HCT116 (cell line): ENCODE results near the gene INPP1. TPM values are rescaled to one million over a fixed set of nuclear protein-coding genes. Genes with fewer than 3 reads are reported as not detected.

ENCODE experiments used
- ATAC-seq: fragments of 200-7000 bp; cut with Tn5 transposase; 2 replicates; pipeline ENCODE4 v1.9.1; 2020; ENCODE audit warnings: mild to moderate bottlenecking, moderate library complexity
- BruUV-seq: library from RNA; stranded (reverse); fragments of 400-500 nt; replicated peaks from 2 replicates; lab custom pipeline; 2021; lab: Mats Ljungman, UMichigan
- CTCF ChIA-PET: fragments of 300-600 bp; sonication (Branson Sonifier 250); formaldehyde crosslinking; loops from one replicate; lab custom pipeline; 2021; ENCODE audit warnings: antibody characterized with exemption; lab: Charles Lee
- POLR2A ChIA-PET: fragments of 300-600, 350-600 bp; sonication (Branson Sonifier 250); formaldehyde crosslinking; loops from one replicate; lab custom pipeline; 2021; ENCODE audit warnings: antibody characterized with exemption; lab: Charles Lee
- RAD21 ChIA-PET, 2 experiments: fragments of 300-600 bp; sonication (Branson Sonifier 250); formaldehyde crosslinking; loops; one replicate each; lab custom pipeline; 2023; ENCODE audit warnings: low total read pairs in 2 of 2; ENCODE audit not compliant: uncharacterized antibody in 2 of 2, unreplicated experiment in 2 of 2, low non-redundant PET in 1 of 2; lab: Charles Lee
- DNase-seq: peaks from one replicate; pipeline ENCODE4 v3.0.0-alpha.2; 2010; ENCODE audit warnings: low read depth, low spot score
- H2AFZ ChIP-seq: fragments of 200-600 bp; shearing (Covaris generic), sonication (generic); 2 replicates; pipeline ENCODE4 v1.6.1; 2017; ENCODE audit warnings: low read depth, mixed run types, mixed read lengths, antibody characterized with exemption, low read length; ENCODE audit not compliant: poor library complexity, severe bottlenecking
- H3K27ac ChIP-seq: 2 replicates; pipeline ENCODE4 v1.5.1; 2012; ENCODE audit warnings: low read depth, low read length
- H3K27me3 ChIP-seq: fragments of 200-600 bp; sonication (generic); 2 replicates; pipeline ENCODE4 v1.6.1; 2016; ENCODE audit warnings: mixed run types, low read length, mixed read lengths; ENCODE audit not compliant: insufficient read depth
- H3K36me3 ChIP-seq, 2 experiments: fragments of 200-500 bp in 1 of 2; fragments of 200-600 bp in 1 of 2; sonication (Bioruptor generic) in 1 of 2; sonication (generic) in 1 of 2; 2 replicates each; pipeline versions ENCODE4 v1.5.1 to v1.6.1; 2014 to 2016; ENCODE audit warnings: low read length in 2 of 2, inconsistent platforms in 1 of 2, mixed read lengths in 1 of 2, mixed run types in 1 of 2; ENCODE audit not compliant: insufficient read depth in 2 of 2, control insufficient read depth in 1 of 2
- H3K4me1 ChIP-seq, 2 experiments: fragments of 200-600 bp in 1 of 2; sonication (generic) in 1 of 2; 2 replicates each; pipeline versions ENCODE4 v1.5.1 to v1.6.1; 2012 to 2017; ENCODE audit warnings: low read length in 2 of 2, inconsistent platforms in 1 of 2, mild to moderate bottlenecking in 1 of 2, mixed read lengths in 1 of 2, mixed run types in 1 of 2, moderate library complexity in 1 of 2; ENCODE audit not compliant: insufficient read depth in 2 of 2, control insufficient read depth in 1 of 2
- H3K4me2 ChIP-seq: fragments of 200-600 bp; sonication (generic); 2 replicates; pipeline ENCODE4 v1.6.1; 2017; ENCODE audit warnings: mixed run types, low read length, mixed read lengths
- H3K4me3 ChIP-seq, 2 experiments: fragments of 200-600 bp in 1 of 2; sonication (generic) in 1 of 2; replicated peaks in 1 of 2; 2 replicates each; pipeline ENCODE4 v1.5.1; 2011 to 2016; ENCODE audit warnings: low read length in 2 of 2, control low read depth in 1 of 2, low read depth in 1 of 2, mild to moderate bottlenecking in 1 of 2, mixed read lengths in 1 of 2, mixed run types in 1 of 2
- H3K79me2 ChIP-seq: fragments of 200-600 bp; sonication (generic); 2 replicates; pipeline ENCODE4 v1.6.1; 2017; ENCODE audit warnings: mild to moderate bottlenecking, mixed run types, low read length, moderate library complexity, mixed read lengths; ENCODE audit not compliant: insufficient read depth
- H3K9ac ChIP-seq: fragments of 200-600 bp; sonication (generic); 2 replicates; pipeline ENCODE4 v1.6.1; 2016; ENCODE audit warnings: low read length, mixed read lengths
- H3K9me2 ChIP-seq: fragments of 200-600 bp; sonication (generic), shearing (Covaris generic); 2 replicates; pipeline ENCODE4 v1.6.1; 2017; ENCODE audit warnings: mixed run types, mild to moderate bottlenecking, moderate library complexity; ENCODE audit not compliant: insufficient read depth
- H3K9me3 ChIP-seq, 2 experiments: fragments of 200-500 bp in 1 of 2; fragments of 200-600 bp in 1 of 2; sonication (Bioruptor generic) in 1 of 2; sonication (generic) in 1 of 2; 2 replicates each; pipeline ENCODE4 v1.6.1; 2014 to 2017; ENCODE audit warnings: low read length in 2 of 2, mixed read lengths in 2 of 2, inconsistent platforms in 1 of 2, low read depth in 1 of 2, mild to moderate bottlenecking in 1 of 2, mixed run types in 1 of 2, moderate library complexity in 1 of 2; ENCODE audit not compliant: control insufficient read depth in 1 of 2, insufficient read depth in 1 of 2
- H4K20me1 ChIP-seq: fragments of 200-600 bp; sonication (generic), shearing (Covaris generic); 2 replicates; pipeline ENCODE4 v1.6.1; 2017; ENCODE audit warnings: mixed run types, mild to moderate bottlenecking, moderate library complexity; ENCODE audit not compliant: insufficient read depth
- CBX3 ChIP-seq: IDR thresholded peaks from 2 replicates; pipeline ENCODE4 v1.6.1; 2012; ENCODE audit warnings: low read depth
- EGR1 ChIP-seq: IDR thresholded peaks from 2 replicates; pipeline ENCODE4 v1.6.1; 2012; ENCODE audit warnings: low read depth
- ELF1 ChIP-seq: IDR thresholded peaks from 2 replicates; pipeline ENCODE4 v1.6.1; 2012; ENCODE audit warnings: low read depth, borderline replicate concordance
- EZH2 ChIP-seq: fragments of 200-600 bp; sonication (generic); IDR thresholded peaks from 2 replicates; pipeline ENCODE4 v1.6.1; 2017; ENCODE audit warnings: antibody characterized with exemption, mixed run types
- EZH2phosphoT487 ChIP-seq: fragments of 200-600 bp; IDR thresholded peaks from 2 replicates; pipeline ENCODE4 v1.6.1; 2018; ENCODE audit warnings: antibody characterized with exemption, borderline replicate concordance
- FOSL1 ChIP-seq: IDR thresholded peaks from 2 replicates; pipeline ENCODE4 v1.6.1; 2012; ENCODE audit warnings: low read depth
- JUND ChIP-seq: IDR thresholded peaks from 2 replicates; pipeline ENCODE4 v1.6.1; 2012
- POLR2A ChIP-seq: IDR thresholded peaks from 2 replicates; pipeline ENCODE4 v1.7.0; 2011; ENCODE audit warnings: borderline replicate concordance; ENCODE audit not compliant: insufficient read depth, insufficient read length; ENCODE audit errors: extremely low read depth
- RAD21 ChIP-seq: IDR thresholded peaks from 2 replicates; pipeline ENCODE4 v1.6.1; 2012; ENCODE audit warnings: low read depth, mild to moderate bottlenecking
- SIN3A ChIP-seq: IDR thresholded peaks from 2 replicates; pipeline ENCODE4 v1.6.1; 2012; ENCODE audit warnings: low read depth
- SP1 ChIP-seq: IDR thresholded peaks from 2 replicates; pipeline ENCODE4 v1.6.1; 2012; ENCODE audit warnings: low read depth
- SRF ChIP-seq: IDR thresholded peaks from 2 replicates; pipeline ENCODE4 v1.6.1; 2012; ENCODE audit warnings: low read depth
- YY1 ChIP-seq: IDR thresholded peaks from 2 replicates; pipeline ENCODE4 v1.6.1; 2011; ENCODE audit warnings: low read length, low read depth, moderate library complexity, mild to moderate bottlenecking; ENCODE audit not compliant: insufficient replicate concordance; ENCODE audit errors: extremely low read depth
- ZFX ChIP-seq: fragments of 450-650 bp; IDR thresholded peaks from 2 replicates; pipeline ENCODE4 v1.6.1; 2017
- intact Hi-C: fragments of 100-400 bp; cut with micrococcal nuclease; formaldehyde crosslinking; loops from 2 replicates; pipeline ENCODE4 v1.10.0; 2022
- total RNA-seq: library from RNA; stranded (reverse); gene quantifications from one replicate; pipeline ENCODE4 v1.2.1, GENCODE V29; 2021; ENCODE audit not compliant: unreplicated experiment
- TF ChIP-seq, protein P1 (sequence below): IDR thresholded peaks from 2 replicates; pipeline ENCODE4 v1.6.1; 2011; ENCODE audit warnings: mild to moderate bottlenecking, low read length, moderate library complexity; ENCODE audit not compliant: insufficient replicate concordance; ENCODE audit errors: extremely low read depth
- TF ChIP-seq, protein P2 (sequence below), 3 experiments: fragments of 200-600 bp in 1 of 3; sonication (generic) in 1 of 3; IDR thresholded peaks in 2 of 3; conservative IDR thresholded peaks in 1 of 3; 2 replicates each; pipeline ENCODE4 v1.5.1; 2012 to 2017; ENCODE audit warnings: low read depth in 2 of 3, low read length in 2 of 3, antibody characterized with exemption in 1 of 3, borderline replicate concordance in 1 of 3, control low read depth in 1 of 3, mild to moderate bottlenecking in 1 of 3, mixed read lengths in 1 of 3, mixed run types in 1 of 3, moderate library complexity in 1 of 3; ENCODE audit not compliant: insufficient read depth in 1 of 3
- TF ChIP-seq, protein P3 (sequence below): IDR thresholded peaks from 2 replicates; pipeline ENCODE4 v1.6.1; 2012

The INPP1 gene
- total RNA-seq, 1 experiment from 2014 or later: 19.6 TPM

DNA sequence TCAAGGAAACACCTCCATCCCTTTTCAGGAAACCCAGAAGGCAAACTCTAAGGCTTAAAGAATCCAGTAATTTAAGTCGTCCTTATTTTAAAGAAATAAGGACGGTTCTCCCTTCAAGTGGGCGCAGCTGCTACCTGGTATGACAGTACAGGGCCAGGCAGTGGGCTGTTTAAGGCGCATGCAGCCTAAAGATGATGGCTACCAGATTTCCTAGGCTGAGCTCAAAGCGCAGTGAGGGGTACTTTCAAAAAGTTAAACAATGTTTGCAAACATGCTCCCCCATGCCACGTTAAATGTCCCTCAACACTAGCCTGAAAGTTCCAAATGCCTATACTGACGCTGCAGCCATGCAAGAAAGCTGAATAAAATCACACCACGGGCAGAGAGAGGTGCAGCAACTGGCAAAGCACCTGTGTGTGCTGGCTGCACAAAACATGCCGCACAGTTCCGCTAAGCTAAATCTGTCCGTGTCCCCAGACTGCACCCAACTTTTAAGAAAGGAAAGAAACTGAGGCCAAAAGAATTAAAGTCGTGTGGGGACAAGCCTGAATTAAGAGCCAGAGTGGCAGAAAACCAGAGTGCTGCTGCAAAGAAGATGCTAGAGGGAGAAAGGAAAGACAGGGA lies 24.3 kb upstream of the INPP1 start:
- POLR2A ChIA-PET: interaction anchor here (1.1 to 1.4 kb wide), 2 partner anchors 12 to 25 kb away, joined by 5 to 6 read pairs; partner anchors contain the start of gene INPP1

More for the DNA sequence above, 24.3 kb upstream of the INPP1 start:
- TSS peak; percentile 47 for BruUV-seq
- peak; percentile 5; the same call in 1 of the 2 replicates for ATAC-seq
- Histone ChIP-seq H3K9me3 (no peaks in the 10 kb centered on the region), H3K27ac (peak overlapping the region; percentile 50), H3K4me3 (peak overlapping the region; percentile 85 to 89), H3K79me2 (peaks cover 34% of the 10 kb centered on the region), H3K9ac (peak overlapping the region; percentile 71), H3K36me3 (no peaks in the 10 kb centered on the region), H2AFZ (no peak overlapping the region), H3K27me3 (no peaks in the 10 kb centered on the region), H3K4me2 (peak overlapping the region; percentile 86), H3K9me2 (no peaks in the 10 kb centered on the region), H3K4me1 (peaks cover 6 to 16% of the 10 kb centered on the region in 2 experiments; a peak in 3 of 4 replicates), H4K20me1 (no peaks in the 10 kb centered on the region)
- no peak for TF ChIP-seq POLR2A
- no peak for TF ChIP-seq ELF1
- no peak for TF ChIP-seq JUND
- TF ChIP-seq EZH2phosphoT487: no peak
- TF ChIP-seq ZFX: no peak
- no peak for TF ChIP-seq EZH2
- no peak for TF ChIP-seq RAD21
- no peak for TF ChIP-seq SP1
- no peak for TF ChIP-seq SIN3A
- TF ChIP-seq, protein P1, sequence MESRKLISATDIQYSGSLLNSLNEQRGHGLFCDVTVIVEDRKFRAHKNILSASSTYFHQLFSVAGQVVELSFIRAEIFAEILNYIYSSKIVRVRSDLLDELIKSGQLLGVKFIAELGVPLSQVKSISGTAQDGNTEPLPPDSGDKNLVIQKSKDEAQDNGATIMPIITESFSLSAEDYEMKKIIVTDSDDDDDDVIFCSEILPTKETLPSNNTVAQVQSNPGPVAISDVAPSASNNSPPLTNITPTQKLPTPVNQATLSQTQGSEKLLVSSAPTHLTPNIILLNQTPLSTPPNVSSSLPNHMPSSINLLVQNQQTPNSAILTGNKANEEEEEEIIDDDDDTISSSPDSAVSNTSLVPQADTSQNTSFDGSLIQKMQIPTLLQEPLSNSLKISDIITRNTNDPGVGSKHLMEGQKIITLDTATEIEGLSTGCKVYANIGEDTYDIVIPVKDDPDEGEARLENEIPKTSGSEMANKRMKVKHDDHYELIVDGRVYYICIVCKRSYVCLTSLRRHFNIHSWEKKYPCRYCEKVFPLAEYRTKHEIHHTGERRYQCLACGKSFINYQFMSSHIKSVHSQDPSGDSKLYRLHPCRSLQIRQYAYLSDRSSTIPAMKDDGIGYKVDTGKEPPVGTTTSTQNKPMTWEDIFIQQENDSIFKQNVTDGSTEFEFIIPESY: no peak
- TF ChIP-seq, protein P2, sequence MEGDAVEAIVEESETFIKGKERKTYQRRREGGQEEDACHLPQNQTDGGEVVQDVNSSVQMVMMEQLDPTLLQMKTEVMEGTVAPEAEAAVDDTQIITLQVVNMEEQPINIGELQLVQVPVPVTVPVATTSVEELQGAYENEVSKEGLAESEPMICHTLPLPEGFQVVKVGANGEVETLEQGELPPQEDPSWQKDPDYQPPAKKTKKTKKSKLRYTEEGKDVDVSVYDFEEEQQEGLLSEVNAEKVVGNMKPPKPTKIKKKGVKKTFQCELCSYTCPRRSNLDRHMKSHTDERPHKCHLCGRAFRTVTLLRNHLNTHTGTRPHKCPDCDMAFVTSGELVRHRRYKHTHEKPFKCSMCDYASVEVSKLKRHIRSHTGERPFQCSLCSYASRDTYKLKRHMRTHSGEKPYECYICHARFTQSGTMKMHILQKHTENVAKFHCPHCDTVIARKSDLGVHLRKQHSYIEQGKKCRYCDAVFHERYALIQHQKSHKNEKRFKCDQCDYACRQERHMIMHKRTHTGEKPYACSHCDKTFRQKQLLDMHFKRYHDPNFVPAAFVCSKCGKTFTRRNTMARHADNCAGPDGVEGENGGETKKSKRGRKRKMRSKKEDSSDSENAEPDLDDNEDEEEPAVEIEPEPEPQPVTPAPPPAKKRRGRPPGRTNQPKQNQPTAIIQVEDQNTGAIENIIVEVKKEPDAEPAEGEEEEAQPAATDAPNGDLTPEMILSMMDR (IDR thresholded peaks at IDR 0.05 in 2 of 3, conservative IDR thresholded peaks at IDR 0.05 in 1 of 3; ENCODE audit: borderline replicate concordance in 1 of 3, insufficient read depth in 1 of 3, low read depth in 2 of 3, low read length in 2 of 3): no peak
- no peak for TF ChIP-seq CBX3
- TF ChIP-seq, protein P3, sequence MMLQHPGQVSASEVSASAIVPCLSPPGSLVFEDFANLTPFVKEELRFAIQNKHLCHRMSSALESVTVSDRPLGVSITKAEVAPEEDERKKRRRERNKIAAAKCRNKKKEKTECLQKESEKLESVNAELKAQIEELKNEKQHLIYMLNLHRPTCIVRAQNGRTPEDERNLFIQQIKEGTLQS: no peak
- TF ChIP-seq FOSL1: no peak
- TF ChIP-seq EGR1: no peak
- no peak for TF ChIP-seq YY1
- TF ChIP-seq SRF: no peak
- ChIA-PET RAD21 (interaction anchor here (0.6 to 0.8 kb wide), 2 partner anchors 650 to 1626 kb away, joined by 3 to 8 read pairs; no protein-coding TSS in a partner anchor), CTCF (interaction anchor here (0.8 to 2.5 kb wide), 6 partner anchors 10 to 230 kb away, joined by 3 to 17 read pairs (median 5); no protein-coding TSS in a partner anchor)
- no peak for DNase-seq
- intact Hi-C loops: loop anchor here (10.0 kb wide), 2 partner anchors 524 to 654 kb away; partner anchors contain the start of gene ASNSD1
